ENCODE measurements around the gene FLT4.
"Not testable (repeated sequence)": the region's sequence is repeated elsewhere in the genome, so short reads cannot be mapped to it uniquely, and the experiment has no call there.

FLT4 gene

DNA sequence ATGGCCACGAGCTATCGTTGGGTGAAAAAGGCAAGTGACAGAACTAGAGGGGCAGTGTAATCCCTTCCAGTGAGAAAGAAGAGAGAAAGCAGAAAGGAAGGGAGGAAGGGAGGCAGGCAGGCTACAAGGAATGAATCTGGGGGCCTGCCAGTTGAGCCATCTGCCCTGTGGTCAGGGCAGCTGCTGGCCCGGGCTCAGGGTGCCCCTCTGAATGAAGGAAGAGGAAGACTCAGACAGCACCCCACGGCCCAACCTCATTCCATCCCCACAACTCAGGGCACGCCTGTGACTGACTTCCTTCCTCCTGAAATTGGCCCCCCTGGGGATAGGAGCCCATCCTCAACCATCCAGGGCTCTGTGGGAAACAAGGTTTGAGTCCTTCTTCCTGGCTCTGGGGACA is 20.3 kb upstream of the FLT4 start:
- no peak for DNase-seq

DNA sequence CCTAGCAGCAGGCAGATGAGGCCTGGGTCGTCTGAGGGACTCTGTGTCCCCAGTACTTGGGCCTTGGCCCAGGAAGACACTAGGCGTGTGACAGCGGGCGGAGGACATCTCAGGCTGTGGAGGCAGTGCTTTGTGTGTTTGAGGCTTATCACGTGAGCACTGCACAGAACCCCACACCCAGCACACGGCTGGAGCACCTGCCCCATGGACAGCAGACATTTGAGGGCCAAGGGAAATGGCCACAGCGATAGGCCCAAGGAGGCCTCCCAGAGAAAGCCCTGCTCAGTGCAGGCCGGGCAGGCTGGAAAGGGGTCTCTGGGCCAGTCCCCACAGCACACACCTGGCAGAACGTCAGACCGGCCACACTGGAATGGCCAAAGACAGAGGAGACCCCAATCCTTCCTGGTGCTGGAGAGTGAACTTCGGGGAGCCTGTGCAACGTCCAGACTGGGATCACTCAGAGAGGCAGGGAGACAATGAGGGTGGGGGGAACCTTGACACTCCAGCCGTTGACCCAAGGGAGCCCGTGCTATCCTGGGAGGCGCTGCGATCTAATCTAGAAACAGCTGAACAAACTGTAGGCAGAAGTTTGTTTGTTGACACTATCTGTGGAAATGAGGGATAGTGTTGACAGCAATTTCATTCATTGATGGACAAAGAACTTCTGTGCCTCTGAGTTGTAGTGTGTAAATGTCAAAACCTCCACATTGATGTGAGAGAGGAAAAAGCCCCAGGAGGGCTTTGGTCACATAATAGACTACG is 19.6 kb upstream of the FLT4 start:
- no peak for DNase-seq

DNA sequence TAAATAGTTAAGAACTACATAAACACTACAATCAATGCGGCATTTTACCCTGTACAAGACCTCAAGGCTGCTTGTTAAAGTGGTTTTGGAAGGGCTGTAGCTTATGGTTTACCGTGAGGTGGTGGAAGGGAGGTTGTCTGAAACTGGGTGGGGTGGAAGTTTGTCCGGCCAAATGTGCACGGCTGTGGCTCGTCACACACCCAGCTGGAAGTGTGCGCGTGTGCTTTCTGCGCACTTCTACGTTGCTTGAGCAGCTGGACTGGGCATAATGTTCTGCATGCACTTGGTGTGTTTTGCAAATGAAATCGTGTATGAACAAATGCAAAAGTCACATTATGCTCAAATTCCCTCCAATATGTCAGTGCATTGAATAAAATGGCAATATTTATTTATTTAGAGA is 17.4 kb upstream of the FLT4 start:
- no peak for DNase-seq

DNA sequence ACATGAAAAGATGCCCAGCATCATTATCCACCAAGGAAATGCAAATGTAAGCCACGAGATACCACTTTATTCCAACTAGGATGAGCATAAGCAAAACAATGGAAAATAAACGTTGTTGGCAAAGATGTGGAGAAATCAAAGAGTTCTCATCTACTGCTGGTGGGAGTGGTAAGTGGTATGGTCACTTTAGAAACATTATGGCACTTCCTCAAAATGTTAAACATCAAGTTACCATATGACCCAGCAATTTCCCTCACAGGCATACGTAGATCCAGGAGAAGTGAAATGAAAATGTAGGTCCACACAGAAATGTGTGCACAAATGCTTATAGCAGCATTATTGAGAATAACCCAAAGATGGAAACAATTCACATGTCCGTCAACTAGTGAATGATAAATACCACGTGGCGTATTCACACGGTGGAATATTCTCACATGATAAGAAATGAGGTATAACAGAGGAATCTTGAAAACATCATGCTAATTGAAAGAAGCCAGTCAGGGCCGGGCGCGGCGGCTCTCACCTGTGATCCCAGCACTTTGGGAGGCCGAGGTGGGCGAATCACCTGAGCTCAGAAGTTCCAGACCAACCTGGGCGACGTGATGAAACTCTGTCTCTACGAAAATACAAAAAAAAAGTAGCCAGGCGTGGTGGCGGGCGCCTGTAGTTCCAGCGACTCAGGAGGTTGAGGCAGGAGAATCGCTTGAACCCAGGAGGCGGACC is 16.4 kb upstream of the FLT4 start:
- DNase-seq, result no peak

DNA sequence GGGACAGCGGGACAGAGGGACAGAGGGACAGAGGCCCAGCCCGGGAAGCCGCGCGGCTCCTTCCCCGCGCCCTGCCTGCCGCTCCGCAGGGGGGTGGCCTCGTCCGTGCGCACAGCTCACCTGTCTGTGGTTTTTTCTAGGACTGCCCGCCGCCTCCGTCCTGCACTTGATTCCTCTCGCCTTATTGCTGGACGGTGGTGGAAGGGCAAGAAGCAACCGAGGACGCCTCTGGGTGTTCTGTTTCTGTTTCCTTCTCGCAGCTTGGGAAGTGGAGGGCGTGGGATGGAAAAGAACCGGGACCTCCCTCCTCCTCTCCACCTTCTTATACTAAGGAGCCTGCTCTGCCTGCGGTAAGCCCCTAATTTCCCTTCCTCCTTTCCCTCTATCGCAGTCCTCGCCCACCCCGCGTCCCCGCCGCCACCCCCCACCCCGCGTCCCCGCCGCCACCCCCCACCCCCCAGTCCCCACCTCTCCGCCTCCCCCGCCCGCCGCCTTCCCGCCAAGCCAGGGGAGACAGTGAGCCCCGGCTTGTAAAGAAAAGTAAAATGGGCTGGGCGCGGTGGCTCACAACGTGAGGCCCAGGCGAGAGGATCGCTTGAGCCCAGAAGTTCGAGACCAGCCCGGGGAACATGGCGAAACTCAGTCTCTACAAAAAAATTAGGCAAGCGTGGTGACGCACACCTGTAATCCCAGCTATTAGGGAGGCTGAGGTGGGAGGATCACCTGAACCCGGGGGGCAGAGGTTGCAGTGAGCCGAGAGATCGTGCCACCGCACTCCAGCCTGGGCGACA is 9.6 kb upstream of the FLT4 start:
- no peak for DNase-seq

DNA sequence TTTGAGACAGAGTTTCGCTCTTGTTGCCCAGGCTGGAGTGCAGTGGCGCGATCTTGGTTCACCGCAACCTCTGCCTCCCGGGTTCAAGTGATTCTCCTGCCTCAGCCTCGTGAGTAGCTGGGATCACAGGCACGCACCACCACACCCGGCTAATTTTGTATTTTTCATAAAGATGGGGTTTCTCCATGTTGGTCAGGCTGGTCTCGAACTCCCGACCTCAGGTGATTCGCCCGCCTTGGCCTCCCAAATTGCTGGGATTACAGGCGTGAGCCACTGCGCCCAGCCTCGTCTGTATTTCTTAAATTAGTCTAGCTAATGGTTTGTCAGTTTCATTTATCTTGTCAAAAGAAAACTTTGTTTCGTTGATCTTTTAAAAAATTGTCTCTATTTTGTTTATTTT is 5.8 kb upstream of the FLT4 start:
- not testable (repeated sequence) for DNase-seq

DNA sequence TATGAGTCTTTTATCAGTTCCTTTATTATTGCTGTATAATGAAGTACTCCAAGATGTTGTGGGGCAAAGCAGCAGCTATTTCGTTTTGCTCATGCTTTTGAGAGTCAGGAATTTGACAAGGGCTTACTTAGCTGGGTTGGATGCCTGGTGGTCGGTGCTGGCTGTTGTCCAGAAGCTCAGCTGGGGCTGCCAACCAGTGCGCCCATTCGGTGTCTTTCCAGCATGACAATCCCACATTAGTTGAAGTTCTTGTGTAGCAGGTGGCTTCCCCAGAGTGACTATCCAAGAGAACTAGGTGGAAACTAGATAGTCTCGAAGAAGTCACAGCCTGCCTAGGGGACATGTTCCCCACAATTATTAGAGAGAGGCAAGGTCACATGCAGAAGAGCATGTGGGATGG is 3.4 kb upstream of the FLT4 start:
- DNase-seq, result no peak

DNA sequence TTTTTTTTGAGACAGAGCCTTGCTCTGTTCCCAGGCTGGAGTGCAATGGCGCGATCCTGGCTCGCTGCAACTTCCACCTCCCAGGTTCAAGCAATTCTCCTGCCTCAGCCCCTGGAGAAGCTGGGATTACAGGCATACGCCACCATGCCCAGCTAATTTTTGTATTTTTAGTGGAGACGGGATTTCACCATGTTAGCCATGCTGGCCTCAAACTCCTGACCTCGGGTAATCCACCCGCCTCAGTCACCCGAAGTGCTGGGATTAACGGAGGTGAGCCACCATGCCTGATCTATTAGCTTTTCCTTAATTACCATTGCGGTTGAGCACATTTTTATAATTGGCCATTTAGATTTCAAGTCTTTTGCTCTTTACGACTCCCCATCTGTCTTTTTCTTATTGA is 2.9 kb upstream of the FLT4 start:
- no peak for DNase-seq

DNA sequence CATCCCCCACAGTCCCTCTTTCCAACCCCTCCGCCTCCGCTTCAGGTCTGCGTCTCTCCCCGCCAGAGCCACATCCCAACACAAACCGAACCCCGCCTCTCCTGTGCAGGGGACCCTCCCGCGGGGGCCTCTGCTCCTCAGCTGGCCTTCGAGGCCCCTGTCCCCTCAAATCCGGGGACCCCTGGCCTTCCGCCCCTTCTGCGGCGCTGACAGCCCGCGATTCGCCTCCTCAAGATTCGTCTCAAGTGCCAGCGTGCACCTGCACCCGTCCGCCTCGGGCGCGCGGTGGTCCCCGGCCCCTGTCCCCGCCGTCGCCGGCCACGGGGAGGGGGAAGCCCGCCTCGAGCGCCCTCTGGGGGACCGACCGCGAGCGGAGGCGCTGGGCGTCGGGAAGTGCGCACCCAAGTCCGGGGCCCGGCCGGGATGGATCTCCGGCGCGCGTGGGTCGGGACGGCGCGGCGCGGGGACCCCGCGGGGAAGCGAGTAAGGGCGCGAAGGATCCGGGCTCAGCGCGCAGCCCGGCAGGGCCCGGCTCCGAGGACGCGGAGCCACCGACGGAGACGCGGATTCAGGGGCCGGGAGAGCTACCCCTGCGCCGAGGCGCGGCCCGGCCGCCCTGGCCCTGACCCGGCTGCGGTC is 623 bp downstream of the FLT4 start:
- DNase-seq, result no peak

DNA sequence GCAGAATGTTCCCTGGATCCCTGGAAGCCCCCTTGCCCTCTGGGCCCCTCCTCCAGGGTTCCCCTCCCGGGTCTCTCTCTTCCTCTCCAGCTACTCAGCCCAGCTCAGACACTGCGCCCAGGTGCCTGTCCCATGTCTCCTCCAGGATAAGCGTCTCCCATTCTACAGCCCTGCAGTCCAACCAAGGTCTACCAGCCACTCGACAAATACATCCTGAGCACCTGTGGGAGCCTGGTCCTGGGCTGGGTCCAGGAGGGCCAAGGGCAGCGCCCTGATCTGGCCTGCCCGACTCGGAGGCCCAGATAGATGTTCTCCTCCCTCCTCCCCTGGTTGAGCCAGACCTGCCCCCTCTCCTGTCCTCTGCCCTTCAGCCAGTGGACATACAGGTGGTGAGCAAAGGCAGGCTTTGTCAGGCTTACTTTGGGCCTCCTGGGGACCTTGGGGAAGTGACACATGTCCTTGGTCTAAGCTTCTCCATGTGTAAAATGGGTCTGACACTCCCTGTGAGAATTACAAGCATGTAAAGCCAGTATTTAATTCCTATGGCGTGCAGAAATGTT is 1.4 kb downstream of the FLT4 start:
- DNase-seq, result no peak

DNA sequence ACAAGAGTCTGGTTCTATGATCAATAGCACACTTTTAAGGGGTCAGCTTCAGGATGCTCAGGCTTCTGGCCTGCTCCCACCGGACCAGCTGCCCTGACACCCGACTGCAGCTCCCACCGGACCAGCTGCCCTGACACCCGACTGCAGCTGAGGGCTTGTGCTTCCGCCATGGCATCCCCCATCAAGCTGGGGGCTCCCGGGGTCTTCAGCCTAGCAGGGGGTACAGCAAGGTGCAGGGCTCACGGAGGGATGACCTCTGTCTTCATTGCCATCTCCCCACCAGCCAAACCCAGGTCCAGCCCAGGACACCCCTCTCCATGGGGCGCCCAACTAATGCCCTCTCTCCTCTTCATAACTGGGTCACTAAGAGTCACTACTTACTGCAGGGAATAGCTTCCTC is 1.9 kb downstream of the FLT4 start:
- DNase-seq, result no peak

DNA sequence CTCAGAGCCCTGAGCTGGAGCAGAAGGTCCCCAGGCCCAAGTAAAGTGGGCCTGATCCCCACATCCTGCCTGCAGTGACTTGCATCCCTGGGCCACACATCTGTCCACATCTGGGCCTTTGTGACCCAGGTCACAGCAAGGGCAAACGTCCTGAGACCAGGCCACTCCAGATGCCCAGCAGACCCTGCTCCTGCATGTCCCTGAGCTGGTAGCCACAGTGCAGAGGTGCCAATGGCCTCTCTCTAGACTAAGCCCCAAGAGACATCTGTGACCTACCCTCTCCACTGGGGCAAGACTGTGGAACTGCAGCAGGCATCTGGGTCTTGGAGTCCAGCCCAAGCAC is 2.5 kb downstream of the FLT4 start:
- no peak for DNase-seq

DNA sequence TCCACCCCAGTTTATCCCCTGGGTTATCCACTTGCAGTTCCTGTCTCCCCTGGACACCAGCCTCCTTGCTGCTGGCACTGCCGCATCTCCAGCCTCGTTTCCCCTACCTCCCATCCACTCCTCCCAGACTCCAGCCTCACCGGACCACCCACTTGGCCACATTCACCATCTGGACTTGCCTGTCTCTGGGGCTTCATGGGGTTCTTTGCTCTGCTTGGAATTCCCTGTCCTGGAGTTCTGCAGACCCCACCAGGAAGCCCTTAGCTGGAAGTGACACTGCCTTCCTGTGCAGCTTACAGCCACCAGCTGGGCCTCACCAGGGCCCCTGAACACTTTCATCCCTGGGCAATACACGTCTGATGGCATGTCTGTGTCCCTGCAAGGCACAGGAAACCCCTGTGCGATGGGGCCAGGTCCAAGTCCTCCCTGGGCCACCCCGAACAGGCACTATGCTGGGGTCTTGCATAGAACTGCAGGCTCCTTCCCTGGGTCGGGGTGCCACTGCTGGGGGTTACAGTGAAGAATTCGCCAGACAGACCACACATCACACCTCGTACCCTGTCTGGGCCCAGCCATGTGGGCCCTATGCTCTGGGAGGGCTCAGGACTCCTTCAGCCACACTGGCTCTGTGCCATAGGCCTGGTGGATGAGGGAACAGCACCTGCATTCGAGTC is 3.0 kb downstream of the FLT4 start:
- no peak for DNase-seq

DNA sequence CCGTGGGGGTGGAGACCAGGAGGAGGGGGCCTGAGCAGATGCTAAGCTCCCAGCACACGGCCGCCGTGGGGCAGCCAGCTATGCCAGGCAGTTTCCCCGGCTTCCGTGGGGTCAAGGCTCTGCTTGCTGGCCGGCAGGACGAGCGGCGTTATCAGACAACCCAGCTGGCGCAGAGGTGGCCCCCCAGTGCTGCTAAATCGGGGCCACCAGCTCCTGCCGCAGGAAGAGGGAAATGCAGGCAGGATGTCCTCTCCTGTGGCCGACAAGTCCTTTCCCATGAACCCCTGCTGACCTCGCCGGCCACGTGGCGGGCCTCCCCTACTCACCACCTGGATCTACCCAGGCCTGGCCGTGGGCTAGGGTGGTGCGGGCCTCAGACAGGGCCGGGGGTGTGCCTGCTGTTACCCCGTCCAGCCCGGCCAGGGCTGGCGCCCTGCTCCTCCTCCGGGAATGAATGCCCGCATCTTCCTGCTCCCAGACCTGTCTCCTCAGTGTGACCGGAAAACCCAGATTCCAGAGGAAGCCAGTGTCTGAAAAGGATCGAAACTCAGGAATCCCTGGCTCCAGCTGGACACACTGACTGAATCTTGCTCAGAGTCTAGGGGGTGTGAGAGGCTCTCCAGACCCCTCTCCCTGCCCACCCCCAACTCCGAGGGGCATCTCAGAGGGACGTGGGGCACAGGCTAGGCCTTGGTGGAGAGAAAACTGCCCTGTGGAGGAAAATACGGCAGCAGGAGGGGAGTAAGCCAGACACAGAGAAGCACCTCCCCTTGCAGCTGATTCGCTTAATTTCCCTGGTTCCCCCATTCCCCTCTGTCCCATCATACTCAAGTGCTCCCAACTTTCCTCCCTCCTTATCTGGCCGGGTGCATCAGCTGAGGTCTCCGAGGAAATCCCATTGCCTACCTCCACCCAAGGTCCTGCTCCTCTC is 3.9 kb downstream of the FLT4 start:
- no peak for DNase-seq

DNA sequence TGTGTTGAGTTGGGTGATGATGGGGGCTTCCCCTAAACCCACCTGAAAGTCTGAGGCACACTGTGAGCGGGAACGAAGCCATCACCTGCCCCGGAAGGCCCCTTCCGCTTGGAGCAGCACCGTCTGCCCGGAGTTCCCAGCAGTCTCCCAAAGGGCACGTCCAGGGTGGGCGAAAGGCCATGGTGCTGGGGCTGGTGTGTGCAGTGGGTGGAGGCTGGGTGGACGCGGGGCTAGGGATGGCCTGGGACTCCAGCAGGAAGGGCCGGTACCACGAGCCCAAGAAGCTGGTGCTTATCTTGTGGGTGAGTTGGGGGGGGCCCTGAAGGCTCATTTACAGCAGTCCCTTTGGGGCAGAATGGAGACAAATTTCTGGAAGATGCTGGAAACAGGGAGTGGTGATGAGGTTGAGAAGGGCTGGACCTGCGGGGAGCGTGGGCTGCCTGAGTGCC is 4.6 kb downstream of the FLT4 start:
- DNase-seq, result no peak

DNA sequence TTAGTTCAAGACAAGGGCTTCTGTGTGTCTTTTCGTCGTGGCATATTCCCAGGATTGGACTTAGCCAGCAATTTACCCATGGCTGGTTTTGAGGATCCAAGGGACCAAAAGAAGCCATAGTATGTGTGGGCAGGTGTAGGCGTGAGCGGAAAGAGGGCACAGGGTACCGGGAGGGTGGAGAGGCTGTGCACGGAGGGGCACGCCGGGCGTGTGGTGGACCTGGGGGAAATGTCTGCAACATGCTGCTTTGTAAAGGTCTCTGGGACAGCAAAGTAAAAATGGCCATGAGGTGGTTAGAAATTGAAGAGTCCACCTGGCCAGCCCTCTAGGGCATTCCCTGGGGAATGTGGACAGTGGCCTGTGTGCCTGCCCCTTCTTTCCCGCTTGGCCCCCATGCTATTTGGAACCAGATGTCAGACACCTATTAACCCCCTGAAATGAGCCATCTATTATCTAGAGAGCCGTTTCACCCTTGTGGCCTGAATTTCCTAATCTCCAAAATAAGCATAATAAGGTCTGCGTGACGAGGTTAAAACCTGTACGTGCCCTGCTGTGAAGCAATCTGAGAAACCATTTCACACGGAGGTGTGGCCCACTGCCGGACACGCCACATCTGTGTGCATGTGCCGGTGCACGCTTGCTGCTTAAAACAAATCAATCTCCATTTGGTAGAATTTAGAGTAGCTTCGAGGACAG is 5.1 kb downstream of the FLT4 start:
- no peak for DNase-seq

DNA sequence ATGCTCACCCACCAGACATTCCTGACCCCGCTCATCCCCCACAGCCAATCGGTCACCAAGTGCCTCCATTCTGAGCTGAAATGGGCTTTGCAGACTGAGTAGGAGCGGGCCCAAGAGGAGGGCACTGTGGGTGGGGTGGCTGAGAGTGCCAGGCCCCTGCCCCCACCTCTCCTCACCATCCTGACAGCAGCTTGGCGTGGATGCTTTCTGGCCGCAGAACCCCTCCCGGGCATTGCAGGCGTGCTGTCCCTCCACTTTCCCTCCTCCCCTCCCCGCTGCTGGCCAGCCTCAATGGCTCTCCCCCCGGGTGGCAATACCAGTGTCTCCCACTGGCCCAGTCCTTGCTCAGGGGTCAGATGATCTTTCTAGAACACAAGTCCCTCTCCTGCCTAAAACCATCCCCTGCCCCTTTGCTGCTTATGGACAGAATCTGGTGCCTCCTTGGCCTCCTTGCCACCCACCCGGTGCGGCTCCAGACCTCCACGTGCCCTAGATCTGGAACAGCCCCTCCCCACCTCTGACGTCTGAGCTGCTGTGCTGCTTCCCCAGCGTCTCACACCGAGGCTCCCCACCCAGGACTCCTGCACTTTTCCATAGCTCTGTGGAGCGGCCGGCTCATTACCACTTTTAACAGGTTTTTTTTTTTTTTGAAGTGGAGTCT is 6.1 kb downstream of the FLT4 start:
- DNase-seq, result no peak

DNA sequence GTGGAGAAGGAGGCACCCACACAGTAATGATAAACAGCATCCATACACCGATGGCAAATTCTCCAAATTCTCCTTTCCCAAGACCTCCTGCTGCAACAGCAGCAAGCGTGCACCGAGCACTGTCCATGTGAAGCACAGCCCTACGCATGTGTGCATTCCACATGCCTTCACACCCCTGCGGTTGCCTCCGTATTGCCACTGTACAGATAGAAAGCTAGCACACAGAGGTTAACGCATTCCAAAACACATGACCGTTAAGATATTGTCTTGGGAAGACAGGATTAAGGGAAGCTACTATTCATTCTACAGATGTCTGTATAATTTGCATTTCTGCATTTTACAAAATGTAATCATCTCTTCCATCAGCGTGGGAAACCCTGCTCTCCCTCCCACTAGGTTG is 6.6 kb downstream of the FLT4 start:
- DNase-seq, result no peak

DNA sequence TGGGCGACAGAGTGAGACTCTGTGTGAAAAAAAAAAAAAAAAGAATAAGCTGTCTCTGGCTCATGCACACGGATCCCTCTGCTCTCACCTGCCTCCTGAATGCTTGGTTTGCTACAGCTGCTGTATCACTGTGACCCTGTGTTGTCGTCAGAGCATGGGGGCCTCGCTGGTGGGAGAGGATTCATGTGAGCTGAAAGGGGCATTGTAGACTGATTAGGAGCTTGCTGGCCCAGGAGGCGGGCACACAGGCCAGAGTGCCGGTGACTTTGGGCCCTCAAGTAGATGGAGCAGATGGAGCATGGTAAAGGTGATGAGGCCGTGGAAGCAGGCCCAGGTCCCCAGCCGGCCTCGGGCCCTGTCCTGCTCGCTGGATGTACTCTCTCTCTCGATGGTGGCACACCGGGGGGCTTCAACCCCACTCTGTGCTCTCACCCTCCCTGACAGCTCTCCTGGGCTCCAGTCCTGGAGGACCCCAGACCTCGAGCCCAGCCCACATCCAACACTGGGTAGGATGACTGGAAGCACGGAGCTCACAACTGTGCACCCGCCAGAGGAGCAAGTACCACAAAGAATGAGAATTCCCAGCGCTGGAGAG is 7.1 kb downstream of the FLT4 start:
- no peak for DNase-seq

DNA sequence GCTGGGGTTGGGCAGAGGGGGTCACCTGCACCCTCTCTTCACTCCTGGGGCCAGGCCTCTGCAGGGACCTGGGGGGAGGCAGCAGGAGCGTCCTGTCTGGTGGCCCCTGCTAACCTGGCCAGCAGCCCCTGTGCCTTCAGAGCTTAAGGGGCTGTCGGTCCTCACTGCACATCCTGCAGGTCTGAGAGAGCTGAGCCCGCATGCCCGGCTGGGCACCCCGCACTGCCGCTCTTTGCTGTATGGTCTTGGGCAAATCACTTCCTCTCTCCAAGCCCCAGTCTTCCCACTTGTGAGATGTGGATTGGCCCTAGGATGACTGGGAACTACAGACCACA is 7.9 kb downstream of the FLT4 start:
- no peak for DNase-seq

Data from DMS79 (cell line).